DMS79 treated with DMSO at 0.1 percent for 48 hours (cell line): ENCODE measurements around the gene PIGBOS1.
A peak's percentile ranks its signal among the peaks of the same experiment; 100 is the strongest.
"Not testable (repeated sequence)": the region's sequence is repeated elsewhere in the genome, so short reads cannot be mapped to it uniquely, and the experiment has no call there.

Experiments used
- DNase-seq: peaks from one replicate; lab custom pipeline; 2025; lab: John Stamatoyannopoulos, UW

Gene PIGBOS1

GRCh38 chr15:55290528-55291057, 28.3 kb downstream of the PIGBOS1 start:
- DNase-seq, result peak; percentile 35

- DNase-seq, result no peak
These were observed 29.0 kb downstream of the PIGBOS1 start, which contains the start of gene RAB27A for GRCh38 chr15:55289746-55290527. Gene RAB27A, minus strand, starts transcription at chr15:55289813. Its CDS starts 54,879 bp downstream, at chr15:55234934.

- DNase-seq, result no peak
These were observed 29.7 kb downstream of the PIGBOS1 start for GRCh38 chr15:55289011-55289745.

GRCh38 chr15:55288006-55288717, 30.8 kb downstream of the PIGBOS1 start:
- DNase-seq, result no peak

- DNase-seq, result not testable (repeated sequence)
These were observed 32.3 kb downstream of the PIGBOS1 start for GRCh38 chr15:55286442-55287189.

GRCh38 chr15:55284426-55284825, 34.5 kb downstream of the PIGBOS1 start:
- no peak for DNase-seq

GRCh38 chr15:55283379-55284147, 35.4 kb downstream of the PIGBOS1 start:
- DNase-seq, result no peak

- DNase-seq, result no peak
These were observed 36.6 kb downstream of the PIGBOS1 start for GRCh38 chr15:55282284-55282833.

- no peak for DNase-seq
These were observed 37.2 kb downstream of the PIGBOS1 start for GRCh38 chr15:55281517-55282228.

- not testable (repeated sequence) for DNase-seq
These were observed 38.3 kb downstream of the PIGBOS1 start for GRCh38 chr15:55280589-55280988.

- no peak for DNase-seq
These were observed 39.1 kb downstream of the PIGBOS1 start for GRCh38 chr15:55279746-55280351.

- DNase-seq, result no peak
These were observed 39.7 kb downstream of the PIGBOS1 start for GRCh38 chr15:55279100-55279745.

- DNase-seq, result no peak
These were observed 41.2 kb downstream of the PIGBOS1 start for GRCh38 chr15:55277715-55278114.

- no peak for DNase-seq
These were observed 41.8 kb downstream of the PIGBOS1 start for GRCh38 chr15:55277116-55277564.

- DNase-seq, result no peak
These were observed 42.6 kb downstream of the PIGBOS1 start for GRCh38 chr15:55276324-55276723.

- no peak for DNase-seq
These were observed 48.6 kb downstream of the PIGBOS1 start for GRCh38 chr15:55270291-55270690.

GRCh38 chr15:55268176-55268695, 50.7 kb downstream of the PIGBOS1 start:
- DNase-seq, result no peak

- no peak for DNase-seq
These were observed 51.3 kb downstream of the PIGBOS1 start for GRCh38 chr15:55267401-55268175.
